22Rv1 (cell line): Measurements from ENCODE around the gene SFMBT1.

Experiments used
- H3K27ac ChIP-seq: fragments of 450-650 bp; 2 replicates; pipeline ENCODE4 v1.5.1; 2017
- CTCF ChIP-seq: fragments of 450-650 bp; IDR thresholded peaks from 2 replicates; pipeline ENCODE4 v1.5.1; 2017; ENCODE audit warnings: mild to moderate bottlenecking
- ZFX ChIP-seq: fragments of 450-650 bp; IDR thresholded peaks from 2 replicates; pipeline ENCODE4 v1.6.1; 2017; ENCODE audit warnings: antibody characterized with exemption, borderline replicate concordance

Gene SFMBT1

GRCh38 chr3:52912885-52913731, 132.8 kb downstream of the SFMBT1 start:
- TF ChIP-seq ZFX: no peak
- TF ChIP-seq CTCF: no peak
- H3K27ac ChIP-seq: no peak overlapping the region

- TF ChIP-seq CTCF: no peak
- no peak for TF ChIP-seq ZFX
- no peak overlapping the region for H3K27ac ChIP-seq
These were observed 135.1 kb downstream of the SFMBT1 start for GRCh38 chr3:52910823-52911222.

- no peak overlapping the region for H3K27ac ChIP-seq
- TF ChIP-seq CTCF: no peak
- no peak for TF ChIP-seq ZFX
These were observed 138.4 kb downstream of the SFMBT1 start for GRCh38 chr3:52907497-52907896.

- no peak for TF ChIP-seq CTCF
- TF ChIP-seq ZFX: no peak
- H3K27ac ChIP-seq: no peak overlapping the region
These were observed 141.3 kb downstream of the SFMBT1 start for GRCh38 chr3:52904552-52904951.

GRCh38 chr3:52904000-52904399, 141.9 kb downstream of the SFMBT1 start:
- H3K27ac ChIP-seq: no peak overlapping the region
- TF ChIP-seq CTCF: no peak
- no peak for TF ChIP-seq ZFX

- TF ChIP-seq ZFX (no peak), CTCF (peak; percentile 20)
- H3K27ac ChIP-seq: no peak within 1 kb of the TSS
These were observed 148.4 kb downstream of the SFMBT1 start, which contains the start of gene STIMATE for GRCh38 chr3:52897130-52898122. Gene STIMATE, minus strand, starts transcription at chr3:52897548. Its CDS starts 98 bp downstream, at chr3:52897450.
